ENCODE results near the gene GGT6.
"Not testable (repeated sequence)": the region's sequence is repeated elsewhere in the genome, so short reads cannot be mapped to it uniquely, and the experiment has no call there.

The GGT6 gene

GRCh38 chr17:4560421-4560820 is at the start of gene GGT6:
GGT6 (minus strand) TSS chr17:4560577; CDS start chr17:4560521, 56 bp downstream.
- CTCF ChIA-PET, result interaction anchor here (0.8 kb wide), 1 partner anchor 67 kb away, joined by 5 read pairs; no protein-coding TSS in a partner anchor
- TF ChIP-seq CTCF (conservative IDR thresholded peaks at IDR 0.05; ENCODE audit: low read depth), result no peak
- POLR2A ChIA-PET (ENCODE audit: low non-redundant PET), result interaction anchor here (0.5 kb wide), 1 partner anchor 418 kb away, joined by 3 read pairs; no protein-coding TSS in a partner anchor
- no peak for DNase-seq (ENCODE audit: low spot score)
- H3K27ac ChIP-seq, result no peak within 1 kb of the TSS

GRCh38 chr17:4610162-4610561 is 49.8 kb upstream of the GGT6 start:
- TF ChIP-seq CTCF (conservative IDR thresholded peaks at IDR 0.05; ENCODE audit: low read depth), result no peak
- DNase-seq (ENCODE audit: low spot score), result no peak
- ChIA-PET CTCF (no interaction called here), POLR2A (ENCODE audit: low non-redundant PET) (no interaction called here)
- H3K27ac ChIP-seq, result no peak overlapping the region

GRCh38 chr17:4609761-4610160 is 49.4 kb upstream of the GGT6 start:
- POLR2A ChIA-PET (ENCODE audit: low non-redundant PET), result no interaction called here
- CTCF ChIA-PET, result no interaction called here
- TF ChIP-seq CTCF (conservative IDR thresholded peaks at IDR 0.05; ENCODE audit: low read depth), result no peak
- H3K27ac ChIP-seq, result no peak overlapping the region
- no peak for DNase-seq (ENCODE audit: low spot score)

GRCh38 chr17:4607773-4608187 is 47.4 kb upstream of the GGT6 start:
- POLR2A ChIA-PET (ENCODE audit: low non-redundant PET), result no interaction called here
- DNase-seq (ENCODE audit: low spot score), result no peak
- CTCF ChIA-PET, result no interaction called here
- H3K27ac ChIP-seq, result no peak overlapping the region
- TF ChIP-seq CTCF (conservative IDR thresholded peaks at IDR 0.05; ENCODE audit: low read depth), result no peak

DNA sequence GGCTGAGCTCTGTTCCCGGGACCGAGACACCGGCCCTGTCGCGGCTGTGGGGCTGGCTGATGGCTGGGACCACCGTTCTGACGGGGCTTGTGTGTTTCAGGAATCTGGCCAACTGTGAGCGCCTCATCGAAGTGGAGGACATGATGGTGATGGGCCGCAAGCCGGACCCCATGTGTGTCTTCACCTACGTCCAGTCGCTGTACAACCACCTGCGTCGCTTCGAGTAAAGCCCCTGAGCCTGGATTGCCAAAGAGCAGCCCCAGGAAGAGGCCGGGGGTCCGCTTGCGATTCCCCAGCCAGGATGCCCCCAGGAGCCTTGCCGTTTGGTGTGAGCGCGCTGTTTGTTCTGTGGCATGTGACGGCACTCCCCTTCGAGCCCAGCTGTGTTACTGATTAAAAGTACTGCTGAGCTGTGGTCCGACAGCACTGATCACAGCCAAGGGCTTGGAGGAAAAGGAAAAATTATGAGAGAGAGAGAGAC is 46.9 kb upstream of the GGT6 start:
- DNase-seq (ENCODE audit: low spot score), result no peak
- POLR2A ChIA-PET (ENCODE audit: low non-redundant PET), result no interaction called here
- CTCF ChIA-PET, result no interaction called here
- no peak for TF ChIP-seq CTCF (conservative IDR thresholded peaks at IDR 0.05; ENCODE audit: low read depth)
- H3K27ac ChIP-seq, result no peak overlapping the region

DNA sequence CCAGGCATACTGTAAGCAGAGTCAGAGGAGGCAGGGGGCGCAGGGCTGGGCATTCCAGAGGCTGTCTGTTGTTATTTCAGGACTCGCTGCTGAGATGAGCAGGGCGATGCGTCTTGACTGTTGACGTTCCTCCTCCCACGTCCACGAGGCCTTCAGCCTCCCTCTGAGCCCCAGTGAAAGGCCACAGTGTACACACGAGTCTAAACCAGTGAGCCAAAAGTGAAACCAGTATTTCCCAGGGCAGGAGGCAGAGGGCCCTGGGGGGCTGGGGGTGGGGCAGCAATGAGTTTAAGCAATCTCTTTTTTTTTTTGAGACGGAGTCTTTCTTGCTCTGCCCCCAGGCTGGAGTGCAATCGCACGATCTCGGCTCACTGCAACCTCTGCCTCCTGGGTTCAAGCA is 45.4 kb upstream of the GGT6 start:
- ChIA-PET CTCF (interaction anchor here (0.6 to 0.7 kb wide), 2 partner anchors 39 to 1867 kb away, joined by 3 to 6 read pairs; no protein-coding TSS in a partner anchor), POLR2A (ENCODE audit: low non-redundant PET) (no interaction called here)
- no peak for DNase-seq (ENCODE audit: low spot score)
- no peak for TF ChIP-seq CTCF (conservative IDR thresholded peaks at IDR 0.05; ENCODE audit: low read depth)
- no peak overlapping the region for H3K27ac ChIP-seq

- DNase-seq (ENCODE audit: low spot score); CTCF ChIA-PET; H3K27ac ChIP-seq; POLR2A ChIA-PET (ENCODE audit: low non-redundant PET): not testable (repeated sequence)
Measured at GRCh38 chr17:4604736-4605135, 44.4 kb upstream of the GGT6 start.

Data from RWPE1 (cell line).